Activated CD4-positive, alpha-beta T cell treated with anti-CD3 and anti-CD28 coated beads, Interleukin-2, amount 50 U/mL, for 48 hours (primary cell): ENCODE measurements around the gene KIF27.
A peak's percentile ranks its signal among the peaks of the same experiment; 100 is the strongest.
"Not testable (repeated sequence)": the region's sequence is repeated elsewhere in the genome, so short reads cannot be mapped to it uniquely, and the experiment has no call there.

Experiments used
- DNase-seq, 2 experiments: peaks; one replicate each; pipeline ENCODE4 v3.0.0-alpha.2; 2020

The KIF27 gene

DNA sequence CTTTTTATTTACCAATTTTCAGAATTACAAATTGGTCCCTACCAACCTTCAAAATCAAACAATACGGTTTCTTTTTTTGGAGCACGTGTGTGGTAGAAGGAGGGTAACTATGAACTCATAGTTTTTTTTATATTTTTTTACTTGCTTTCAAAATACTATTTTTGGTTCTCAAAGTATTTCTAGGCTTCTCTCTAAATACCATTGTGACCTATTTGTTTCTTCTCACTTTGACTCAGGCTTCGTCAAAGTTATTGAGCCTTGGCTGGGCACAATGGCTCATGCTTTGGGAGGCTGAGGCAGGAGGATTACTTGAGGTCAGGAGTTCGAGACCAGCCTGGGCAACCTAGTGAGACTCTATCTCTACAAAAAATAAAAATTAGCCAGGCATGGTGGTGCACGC, 11.6 kb upstream of the KIF27 start:
- DNase-seq: no peak

DNA sequence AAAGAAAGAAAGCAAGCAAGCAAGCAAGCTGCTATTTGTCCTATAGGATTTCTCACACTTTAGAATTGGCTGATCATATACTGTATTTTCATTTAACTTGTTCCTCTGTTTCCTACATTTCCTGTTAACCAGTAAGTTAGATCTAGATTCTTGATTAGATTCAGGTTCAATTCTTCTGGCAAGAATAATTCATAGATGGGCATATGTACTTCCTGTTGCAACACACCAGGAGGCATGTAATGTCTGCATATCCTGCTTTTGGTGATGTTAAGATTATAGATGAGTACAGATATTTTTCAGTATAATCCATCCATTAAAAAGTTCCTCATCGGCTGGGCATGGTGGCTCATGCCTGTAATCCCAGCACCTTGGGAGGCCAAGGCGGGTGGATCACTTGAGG, 10.8 kb upstream of the KIF27 start:
- no peak for DNase-seq

DNA sequence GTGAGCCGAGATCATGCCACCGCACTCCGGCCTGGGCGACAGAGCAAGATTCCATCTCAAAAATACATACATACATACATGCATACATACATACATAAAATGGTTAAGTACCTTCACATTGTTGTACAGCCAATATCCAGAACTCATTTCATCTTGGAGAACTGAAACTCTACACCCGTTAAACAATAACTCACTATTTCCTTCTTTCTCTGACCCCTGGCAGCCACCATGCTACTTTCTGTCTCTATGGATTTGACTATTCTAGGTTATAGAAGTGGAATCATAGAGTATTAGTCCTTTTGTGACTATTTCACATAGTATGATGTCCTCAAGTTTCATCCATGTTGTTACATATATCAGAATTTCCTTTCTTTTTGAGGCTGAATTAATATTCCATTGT, 9.6 kb upstream of the KIF27 start:
- no peak for DNase-seq

DNA sequence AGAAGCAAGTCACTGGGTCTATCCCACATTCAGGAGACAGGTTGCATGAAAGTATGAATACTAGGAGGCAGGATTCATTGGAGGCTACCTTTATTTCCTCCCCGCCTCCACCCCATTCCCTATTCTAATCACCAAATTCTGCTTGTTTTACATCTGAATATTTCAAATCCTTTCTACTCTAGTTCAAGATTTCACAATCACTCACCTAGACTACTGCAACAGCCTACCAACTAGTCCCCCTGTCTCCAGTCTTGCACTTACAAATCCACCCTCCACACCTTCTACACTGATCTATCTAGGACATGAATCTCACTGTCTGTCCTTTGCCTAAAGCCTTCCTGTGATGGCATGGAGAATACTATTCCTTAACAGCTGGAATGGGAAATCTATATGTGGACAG, 6.4 kb upstream of the KIF27 start:
- no peak for DNase-seq

DNA sequence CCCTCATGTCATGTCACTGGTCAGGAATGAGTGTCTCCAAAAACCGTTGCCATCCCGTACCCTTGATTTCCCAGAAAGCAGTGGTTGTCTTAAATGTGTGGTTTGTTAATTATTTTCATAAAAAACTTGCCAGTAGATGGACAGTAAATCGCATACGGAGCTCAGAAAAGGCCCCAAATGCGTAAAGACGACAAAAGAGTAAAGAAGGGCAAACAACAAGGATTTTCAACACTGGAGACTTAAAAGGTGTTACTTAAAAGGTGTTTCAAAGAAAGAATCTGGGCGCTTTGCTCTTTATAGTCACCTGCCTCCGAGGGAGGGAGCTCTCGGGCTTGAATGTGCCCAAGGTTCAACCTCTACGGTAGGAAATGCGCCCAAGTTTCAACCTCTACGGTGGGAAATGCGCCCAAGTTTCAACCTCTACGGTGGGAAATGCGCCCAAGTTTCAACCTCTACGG, 734 bp downstream of the KIF27 start:
- no peak for DNase-seq

DNA sequence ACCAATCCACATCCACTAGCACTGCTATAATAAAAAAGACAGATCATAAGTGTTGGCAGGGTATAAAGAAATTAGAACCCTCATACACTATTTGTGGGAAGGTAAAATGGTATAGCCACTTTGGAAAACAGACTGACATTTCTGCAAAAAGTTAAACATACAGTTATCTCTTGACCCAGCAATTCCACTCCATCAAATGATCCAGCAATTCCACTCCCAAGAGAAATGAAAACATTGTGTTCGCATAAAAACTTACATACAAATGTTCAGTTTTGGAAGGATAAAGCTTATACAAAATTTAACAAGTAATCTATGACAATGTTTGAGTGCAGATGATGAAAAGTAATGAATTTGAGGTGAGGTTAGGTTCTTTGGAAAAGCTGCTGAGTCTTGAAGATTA, 2.1 kb downstream of the KIF27 start:
- no peak for DNase-seq

DNA sequence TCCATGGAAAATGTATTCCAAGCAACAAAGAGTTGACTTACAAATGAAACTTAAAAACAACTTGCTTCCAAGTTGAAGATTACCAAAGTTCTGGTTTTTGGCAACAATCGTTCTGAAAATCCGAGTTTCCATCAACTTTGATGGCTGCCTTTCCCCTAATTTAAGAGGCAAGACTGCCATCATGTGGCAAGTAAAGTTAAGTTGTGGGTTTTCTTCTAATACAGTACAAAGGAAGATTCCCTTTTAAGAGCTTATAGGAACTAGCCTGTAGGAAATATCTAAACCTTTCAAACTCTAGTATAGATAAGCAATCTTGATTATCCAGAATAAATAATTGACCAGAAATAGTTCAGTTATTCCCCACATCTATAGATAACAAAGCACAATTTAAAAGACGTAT, 9.0 kb downstream of the KIF27 start:
- not testable (repeated sequence) for DNase-seq

DNA sequence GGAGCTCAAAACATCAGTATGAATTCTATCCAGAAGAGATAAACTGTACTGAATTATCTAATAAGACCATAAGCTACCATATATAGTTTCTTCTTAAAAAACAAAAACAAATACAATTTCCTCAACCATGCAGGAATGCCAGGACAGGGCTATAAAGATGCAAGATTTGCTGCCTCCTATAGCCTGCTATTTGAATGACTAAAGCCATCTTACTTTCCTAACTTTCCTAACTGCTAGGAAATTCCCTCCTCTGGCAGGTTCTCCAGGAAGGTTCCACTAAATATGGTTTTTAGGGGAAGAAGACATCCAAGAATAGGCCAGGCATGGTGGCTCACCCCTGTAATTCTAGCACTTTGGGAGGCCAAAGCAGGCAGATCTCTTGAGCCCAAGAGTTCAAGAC, 15.1 kb downstream of the KIF27 start:
- DNase-seq: no peak

DNA sequence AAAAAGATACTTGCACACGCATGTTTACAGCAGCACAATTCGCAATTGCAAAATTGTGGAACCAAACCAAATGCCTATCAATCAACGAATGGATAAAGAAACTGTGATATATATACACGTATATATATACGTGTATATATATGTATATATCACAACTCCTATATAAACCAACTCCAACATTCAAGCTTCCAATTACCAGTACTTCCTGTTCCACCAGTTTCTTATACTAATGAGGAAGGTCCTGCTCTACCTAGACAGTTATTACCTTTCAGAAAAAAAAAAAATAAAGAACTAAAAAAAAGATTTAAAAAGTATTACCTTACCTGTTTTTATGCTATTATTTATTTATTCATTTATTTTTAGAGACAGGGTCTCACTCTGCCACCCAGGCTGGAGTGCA, 20.6 kb downstream of the KIF27 start:
- DNase-seq: not testable (repeated sequence)

DNA sequence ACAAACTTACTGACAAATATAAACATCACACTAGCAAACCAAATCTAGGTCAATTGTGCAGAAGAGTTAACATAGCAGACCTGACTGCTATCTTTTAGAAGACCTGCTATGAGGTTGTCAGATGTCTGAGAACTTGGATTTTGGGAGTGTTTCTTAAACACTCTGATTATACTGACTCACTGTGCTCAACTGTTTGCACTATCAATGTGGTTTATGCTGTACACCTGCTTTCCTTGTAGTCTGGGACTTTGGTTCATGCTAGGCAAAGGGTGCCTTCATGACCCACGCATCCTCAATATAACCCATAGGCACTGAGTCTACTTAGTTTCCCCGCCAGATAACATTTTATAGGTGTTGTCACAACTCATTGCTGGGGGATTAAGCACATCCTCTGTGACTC, 26.9 kb downstream of the KIF27 start:
- not testable (repeated sequence) for DNase-seq

DNA sequence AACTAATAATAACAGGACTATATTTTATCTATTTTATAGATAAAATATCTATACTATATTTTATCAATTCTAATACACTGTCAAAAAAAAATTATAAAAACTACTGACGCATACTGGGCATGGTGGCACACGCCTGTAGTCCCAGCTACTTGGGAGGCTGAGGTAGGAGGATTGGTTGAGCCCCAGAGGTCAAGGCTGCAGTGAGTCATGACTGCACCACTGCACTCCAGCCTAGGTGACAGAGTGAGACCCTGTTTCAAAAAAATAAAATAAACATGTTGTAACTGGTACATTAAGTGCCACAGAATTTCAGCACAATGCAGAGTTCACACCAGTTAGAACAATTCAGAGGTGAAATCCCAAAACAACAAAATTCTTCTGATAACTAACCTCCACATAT, 34.7 kb downstream of the KIF27 start:
- not testable (repeated sequence) for DNase-seq

DNA sequence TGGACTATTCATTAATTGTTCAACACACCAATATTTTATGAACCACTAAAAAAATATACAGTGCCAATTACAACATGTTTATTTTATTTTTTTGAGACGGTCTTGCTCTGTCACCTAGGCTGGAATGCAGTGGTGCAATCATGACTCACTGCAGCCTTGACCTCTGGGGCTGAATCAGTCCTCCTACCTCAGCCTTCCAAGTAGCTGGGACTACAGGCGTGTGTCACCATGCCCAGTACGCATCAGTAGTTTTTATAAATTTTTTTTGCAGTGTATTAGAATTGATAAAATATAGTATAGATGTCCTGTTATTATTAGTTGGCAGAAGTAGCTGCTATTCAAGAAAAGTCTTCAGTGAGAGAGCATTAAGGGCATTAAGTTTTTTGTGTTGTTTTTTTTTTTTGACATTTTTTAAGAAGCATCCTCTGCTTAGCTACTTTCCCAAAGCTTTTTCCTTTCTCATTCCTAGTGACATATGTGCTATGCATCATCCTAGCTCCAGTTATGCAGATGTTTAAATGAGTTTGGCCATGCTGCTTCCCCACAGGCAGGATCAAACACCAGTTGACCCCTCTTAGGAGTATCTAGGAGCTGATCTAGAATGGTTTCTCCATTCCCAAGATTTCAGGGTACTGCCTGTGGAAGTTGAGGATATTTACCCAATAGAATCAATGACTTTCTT, 35.5 kb downstream of the KIF27 start:
- DNase-seq: not testable (repeated sequence)

DNA sequence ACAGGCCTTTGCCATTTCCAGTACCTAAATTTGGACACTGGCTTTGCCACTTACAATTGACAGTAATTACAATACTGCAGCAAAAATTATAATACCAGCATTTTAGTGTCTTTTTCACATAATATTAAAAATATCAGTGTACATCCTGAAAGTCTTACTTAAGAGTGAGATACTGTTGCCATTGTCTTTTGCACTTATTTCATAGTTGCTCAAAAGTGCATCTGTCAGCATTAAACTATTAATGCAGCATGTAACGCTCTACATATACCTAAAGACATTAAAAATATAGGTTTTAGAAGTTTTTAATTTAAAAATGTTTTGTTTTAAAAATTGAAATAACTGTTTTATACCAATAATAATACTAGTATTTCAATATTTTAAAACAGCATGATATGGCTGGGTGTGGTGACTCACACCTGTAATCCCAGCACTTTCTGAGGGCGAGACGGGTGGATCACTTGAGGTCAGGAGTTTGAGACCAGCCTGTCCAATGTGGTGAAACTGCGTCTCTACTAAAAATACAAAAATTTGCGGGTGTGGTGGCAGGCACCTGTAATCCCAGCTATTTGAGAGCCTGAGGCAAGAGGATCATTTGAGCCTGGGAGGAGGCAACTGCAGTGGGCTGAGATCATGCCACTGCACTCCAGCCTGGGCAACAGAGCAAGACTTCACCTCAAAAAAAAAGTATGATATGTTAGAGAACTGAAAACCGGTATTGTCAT, 39.4 kb downstream of the KIF27 start:
- DNase-seq: not testable (repeated sequence)

DNA sequence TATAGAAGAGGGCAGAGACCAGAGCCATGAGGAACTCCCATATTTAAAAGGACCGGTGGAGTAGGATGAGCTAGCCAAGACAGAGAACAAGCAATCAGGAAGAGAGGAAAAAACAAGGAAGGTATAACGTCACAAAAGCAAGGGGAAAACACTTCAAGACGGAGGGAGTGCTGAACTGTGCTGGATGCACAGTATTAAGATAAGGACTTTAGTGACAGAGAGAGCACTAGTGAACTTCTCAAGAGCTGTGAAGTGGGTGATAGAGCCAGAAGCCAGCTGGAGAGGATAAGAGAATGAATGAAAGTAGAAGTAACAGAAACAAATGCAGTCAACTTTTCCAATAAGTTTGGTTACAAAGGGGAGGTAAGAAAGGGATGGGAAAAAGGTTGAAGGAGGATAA, 45.7 kb downstream of the KIF27 start:
- DNase-seq: not testable (repeated sequence)

DNA sequence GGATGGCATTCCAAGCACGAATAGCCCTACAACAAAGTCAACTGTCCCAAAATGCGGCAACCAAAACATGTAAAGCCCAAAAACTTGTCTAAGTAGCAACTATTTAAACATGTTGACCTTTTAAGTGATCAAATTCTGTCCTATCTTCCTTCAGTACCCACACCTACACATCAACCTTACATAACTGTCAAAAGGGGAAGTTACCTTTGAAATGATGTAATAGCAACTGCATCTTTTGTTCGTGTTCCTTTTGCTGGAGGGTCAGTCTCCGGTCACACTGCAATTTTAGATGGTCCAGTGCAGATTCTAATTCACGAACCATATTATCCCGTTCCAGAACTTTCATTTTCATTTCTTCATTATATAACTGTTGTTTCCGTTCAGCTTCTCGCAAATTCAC, 71.3 kb downstream of the KIF27 start:
- not testable (repeated sequence) for DNase-seq

DNA sequence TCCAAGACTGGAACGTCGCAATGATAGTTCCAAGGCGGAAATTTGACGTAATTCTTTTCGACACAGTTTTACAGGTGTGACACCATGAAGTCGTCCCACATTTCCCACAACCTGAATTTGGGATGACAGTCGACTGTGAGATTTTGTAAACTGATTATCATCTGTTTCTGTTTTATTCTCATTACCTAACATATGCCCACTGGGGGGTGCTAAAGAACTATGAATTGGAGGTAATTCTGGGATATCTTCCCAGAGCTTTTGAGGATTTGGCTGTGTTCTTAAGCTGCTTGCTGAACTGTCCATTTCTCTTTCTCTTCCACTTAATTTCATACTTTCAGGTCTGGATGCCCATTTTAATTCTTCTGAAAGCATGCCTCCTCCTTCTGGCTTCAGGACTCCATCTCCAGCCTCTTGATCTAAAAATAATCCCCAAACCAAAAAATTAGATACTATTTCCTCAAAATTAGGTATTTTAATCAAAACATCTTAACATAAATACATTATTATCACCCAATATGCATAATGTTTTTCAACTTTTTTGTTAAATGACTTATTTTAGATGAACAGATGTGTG, 84.1 kb downstream of the KIF27 start:
- not testable (repeated sequence) for DNase-seq

DNA sequence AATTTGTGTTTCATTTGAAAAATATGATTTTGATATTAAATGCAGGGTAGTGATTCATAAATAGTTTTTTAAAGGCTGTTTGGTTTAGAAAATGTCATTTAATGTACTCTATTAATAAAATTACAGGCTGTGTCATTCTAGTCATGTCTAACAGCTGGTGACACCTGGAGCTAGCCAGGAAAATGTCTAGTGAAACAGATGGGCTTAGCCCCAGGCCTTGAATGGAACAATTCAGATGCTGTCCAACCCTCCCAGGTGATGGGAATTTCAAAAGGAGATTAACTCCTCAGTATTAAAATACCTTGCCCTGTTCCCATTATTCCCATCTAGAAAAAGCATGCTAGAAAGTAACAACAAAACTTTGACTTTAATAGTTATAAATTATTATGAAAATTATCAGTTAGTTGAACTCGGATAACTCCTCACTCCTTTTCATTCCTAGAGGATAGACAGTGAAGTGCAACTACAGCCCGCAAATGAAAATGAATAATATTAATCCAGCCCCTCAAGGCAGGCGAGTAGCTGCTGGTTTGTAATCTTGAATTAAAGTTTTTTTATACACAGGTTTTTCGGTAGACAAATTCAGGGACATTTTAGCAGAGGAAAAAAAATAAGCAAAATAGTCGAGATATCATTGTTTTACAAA, 90.7 kb downstream of the KIF27 start:
- not testable (repeated sequence) for DNase-seq

DNA sequence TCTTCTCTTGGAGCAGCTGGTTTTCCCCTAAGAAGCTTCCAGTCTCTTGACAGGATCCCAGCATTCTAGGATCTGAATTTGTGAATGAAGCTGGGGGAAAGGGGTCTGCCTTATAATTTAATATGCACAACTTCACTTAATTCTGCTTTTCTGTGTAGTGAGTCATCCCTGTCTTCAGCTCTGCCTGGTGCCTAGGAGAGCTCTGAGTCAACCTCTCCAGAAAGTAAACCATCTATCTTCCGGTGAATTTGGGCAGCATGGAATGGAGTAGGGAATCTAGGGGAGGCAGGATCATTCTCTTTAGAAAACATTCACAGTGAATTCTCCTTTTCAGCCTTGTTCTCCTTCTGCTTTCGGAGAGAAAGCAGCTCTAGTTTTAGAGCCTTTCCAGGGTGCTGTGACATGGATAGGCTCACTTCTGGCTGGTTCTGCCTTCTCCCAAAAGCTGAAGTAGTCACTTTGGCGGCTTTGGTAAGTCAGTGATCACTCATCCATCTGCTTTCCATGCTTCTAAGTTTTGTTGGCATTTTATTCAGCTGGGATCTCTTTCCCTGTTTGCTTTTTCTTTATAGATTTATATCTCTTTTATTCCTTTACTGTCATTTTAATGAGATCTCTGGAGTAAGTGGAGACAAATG, 96.1 kb downstream of the KIF27 start:
- not testable (repeated sequence) for DNase-seq

DNA sequence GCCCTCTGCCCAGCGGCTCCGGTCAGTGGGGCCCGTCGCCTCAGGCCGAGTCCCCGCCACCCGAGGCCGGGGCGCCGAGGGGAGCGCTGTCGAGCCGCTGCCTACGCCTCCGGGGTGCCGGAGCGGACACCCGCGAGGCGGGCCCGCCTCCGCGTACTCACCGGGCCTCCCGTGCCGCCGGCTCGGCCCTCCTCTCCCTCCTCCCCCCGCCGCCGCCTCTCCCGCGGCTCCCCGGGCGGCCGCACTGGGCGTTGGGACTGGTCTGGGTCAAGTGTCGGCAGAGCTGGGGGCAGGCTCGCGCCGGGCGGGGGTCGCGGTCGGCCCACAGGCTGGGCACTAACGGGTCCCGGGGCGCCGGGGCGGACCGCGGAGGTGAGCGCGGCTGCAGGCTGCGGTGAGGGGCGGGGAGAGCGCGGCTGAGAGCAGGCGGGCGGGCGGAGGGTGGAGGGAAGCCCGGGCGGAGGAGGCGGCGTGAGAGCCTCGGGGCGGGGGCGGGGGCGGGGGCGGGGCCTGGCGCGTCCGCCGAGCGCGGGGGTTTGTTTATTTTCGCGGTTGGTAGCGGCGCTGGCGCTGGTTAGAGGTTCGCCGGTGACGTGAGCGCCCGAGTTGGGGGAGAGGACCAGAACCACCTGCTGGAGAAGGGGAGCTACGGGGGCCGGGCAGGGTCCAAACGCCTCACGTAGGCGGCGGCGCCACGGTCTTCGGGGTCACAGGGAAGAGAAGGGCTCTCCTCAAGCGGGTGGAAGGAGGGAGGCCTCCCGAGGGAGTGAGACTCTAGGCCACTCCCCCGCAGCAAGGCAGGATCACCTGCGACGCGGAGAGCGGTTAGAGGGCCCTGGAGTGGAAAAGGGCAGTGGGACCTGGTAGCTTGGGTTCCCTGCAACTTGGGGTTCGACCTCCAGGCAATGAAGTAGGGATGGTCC, 103.6 kb downstream of the KIF27 start, which contains the start of gene GKAP1:
GKAP1 (minus strand) TSS at position 414 of the 923 bp plus-strand sequence. CDS start 11,252 bp downstream, outside the sequence.
- DNase-seq: peak; percentile 66 to 67

DNA sequence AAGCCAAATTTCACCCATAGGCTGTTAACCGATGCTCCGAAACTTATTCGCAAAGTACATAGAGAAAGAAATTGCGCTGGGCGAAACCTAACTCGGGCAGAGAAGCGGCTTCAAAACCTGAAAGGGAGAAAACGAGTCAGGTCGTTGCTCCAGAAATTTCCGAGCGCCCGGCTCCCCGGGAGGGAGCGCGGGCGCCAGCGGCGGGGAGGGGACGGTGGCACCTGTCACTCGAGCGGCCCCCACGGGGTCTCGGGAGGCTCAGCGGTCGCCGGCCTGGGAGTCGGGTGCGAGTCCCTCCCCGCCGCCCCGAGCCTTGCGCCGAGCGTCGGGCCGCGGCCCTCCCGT, 104.2 kb downstream of the KIF27 start:
- peak; percentile 33 to 44 for DNase-seq

DNA sequence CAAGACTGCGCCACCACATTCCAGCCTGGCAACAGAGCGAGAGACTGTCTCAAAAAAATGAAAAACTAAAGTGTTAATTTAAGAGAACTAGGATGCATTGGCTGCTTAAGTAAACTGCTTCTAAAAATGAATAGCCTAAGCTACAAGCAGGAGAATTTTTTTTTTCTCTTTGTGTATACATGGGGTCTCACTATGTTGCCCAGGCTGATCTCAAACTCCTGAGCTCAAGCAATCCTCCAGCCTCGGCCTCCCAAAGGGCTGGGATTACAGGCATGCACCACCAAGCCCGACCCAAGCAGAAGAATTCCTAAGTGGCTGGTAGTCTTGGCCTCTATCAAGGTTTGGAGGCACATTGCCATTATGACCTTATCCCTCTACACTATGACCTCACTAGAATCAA, 106.1 kb downstream of the KIF27 start:
- DNase-seq: not testable (repeated sequence)

DNA sequence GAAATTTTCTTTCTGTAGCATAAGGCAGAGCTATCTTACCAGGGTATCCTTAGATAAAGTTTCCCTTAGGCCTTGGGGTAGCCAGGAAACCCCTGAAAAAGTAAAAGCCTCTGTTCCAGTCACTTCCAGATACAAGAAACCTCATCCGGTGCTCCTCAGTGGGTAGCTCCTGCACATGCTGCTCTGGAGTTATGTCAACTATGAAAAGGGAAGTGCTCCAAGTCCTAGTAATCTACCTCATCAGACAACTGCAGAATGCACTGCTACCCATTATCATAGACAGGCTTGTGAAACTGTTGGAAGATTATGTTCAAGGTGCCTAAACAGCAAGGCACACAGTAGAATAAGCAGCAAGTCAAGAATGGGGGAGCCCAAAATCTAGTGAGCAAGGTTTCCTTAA, 112.0 kb downstream of the KIF27 start:
- DNase-seq: not testable (repeated sequence)
